SU-DHL-6 (cell line): ENCODE data around the gene RAP1GAP.

Experiments
- H2AFZ ChIP-seq: fragments of 200-600 bp; sonication (generic); 2 replicates; pipeline ENCODE4 v1.6.1; 2014; ENCODE audit warnings: low read depth, mild to moderate bottlenecking, moderate library complexity, mixed read lengths, antibody characterized with exemption, low read length; ENCODE audit not compliant: severe bottlenecking
- H3F3A ChIP-seq: fragments of 200-600 bp; shearing (Covaris generic); 2 replicates; pipeline ENCODE4 v1.6.0; 2016; ENCODE audit warnings: antibody characterized with exemption, mild to moderate bottlenecking; ENCODE audit not compliant: insufficient read depth
- H3K27ac ChIP-seq: fragments of 200-600 bp; sonication (generic); 2 replicates; pipeline ENCODE4 v1.5.1; 2016; ENCODE audit warnings: low read depth, mild to moderate bottlenecking, low read length, moderate library complexity, mixed read lengths
- H3K27me3 ChIP-seq: fragments of 200-600 bp; sonication (generic), shearing (Covaris generic); 2 replicates; pipeline ENCODE4 v1.6.0; 2014; ENCODE audit warnings: mild to moderate bottlenecking, low read length
- H3K36me3 ChIP-seq: fragments of 200-600 bp; sonication (generic); 2 replicates; pipeline ENCODE4 v1.6.1; 2014; ENCODE audit warnings: mild to moderate bottlenecking, low read length, mixed read lengths
- H3K4me2 ChIP-seq: fragments of 300-600, 200-600 bp; shearing (Covaris generic), sonication (generic); 2 replicates; pipeline ENCODE4 v1.6.0; 2014; ENCODE audit warnings: low read length, low read depth, mild to moderate bottlenecking; ENCODE audit not compliant: poor library complexity, severe bottlenecking
- H3K4me3 ChIP-seq: fragments of 200-600 bp; sonication (generic); 2 replicates; pipeline ENCODE4 v1.5.1; 2014; ENCODE audit warnings: antibody characterized with exemption, low read length, mild to moderate bottlenecking, mixed read lengths; ENCODE audit not compliant: insufficient read depth, poor library complexity, severe bottlenecking
- H3K79me2 ChIP-seq: fragments of 200-600 bp; sonication (generic); 2 replicates; pipeline ENCODE4 v1.6.1; 2014; ENCODE audit warnings: mild to moderate bottlenecking, low read length, moderate library complexity; ENCODE audit not compliant: insufficient read depth
- H3K9ac ChIP-seq: fragments of 200-600 bp; sonication (generic); 2 replicates; pipeline ENCODE4 v1.7.0; 2014; ENCODE audit warnings: mild to moderate bottlenecking, low read length
- H3K9me2 ChIP-seq: fragments of 200-600 bp; sonication (generic); replicated peaks from 2 replicates; pipeline ENCODE4 v1.6.1; 2014; ENCODE audit warnings: low read length; ENCODE audit not compliant: insufficient read depth
- H3K9me3 ChIP-seq: fragments of 200-600 bp; sonication (generic); 2 replicates; pipeline ENCODE4 v1.6.1; 2014; ENCODE audit warnings: low read length, mixed read lengths; ENCODE audit not compliant: insufficient read depth
- H4K20me1 ChIP-seq: fragments of 200-600 bp; sonication (generic); 2 replicates; pipeline ENCODE4 v1.6.1; 2014; ENCODE audit warnings: low read depth, mild to moderate bottlenecking, antibody characterized with exemption, low read length, moderate library complexity, mixed read lengths
- CTCF ChIP-seq: fragments of 200-600 bp; sonication (generic); IDR thresholded peaks from one replicate; pipeline ENCODE4 v1.5.1; 2017; ENCODE audit warnings: antibody characterized with exemption, mild to moderate bottlenecking, low read length, moderate library complexity; ENCODE audit not compliant: insufficient read depth, poor library complexity, severe bottlenecking
- EZH2phosphoT487 ChIP-seq: fragments of 200-600 bp; sonication (generic), shearing (Covaris generic); conservative IDR thresholded peaks from 2 replicates; pipeline ENCODE4 v1.6.1; 2018; ENCODE audit warnings: mild to moderate bottlenecking, antibody characterized with exemption, low read length, moderate library complexity, mixed read lengths

Gene RAP1GAP

GRCh38 chr1:21663248-21663950, 5.8 kb downstream of the RAP1GAP start:
- Histone ChIP-seq H3K27me3 (no peaks in the 10 kb centered on the region), H3K27ac (no peak overlapping the region), H3K4me2 (no peak overlapping the region)

GRCh38 chr1:21662426-21663247, 6.5 kb downstream of the RAP1GAP start:
- H3K9me3 ChIP-seq = no peaks in the 10 kb centered on the region
- no peak overlapping the region for H3K4me2 ChIP-seq
- no peaks in the 10 kb centered on the region for H3K27me3 ChIP-seq
- H3F3A ChIP-seq = no peaks in the 10 kb centered on the region
- no peaks in the 10 kb centered on the region for H3K9me2 ChIP-seq
- no peaks in the 10 kb centered on the region for H3K79me2 ChIP-seq
- H3K27ac ChIP-seq = no peak overlapping the region
- H4K20me1 ChIP-seq = no peaks in the 10 kb centered on the region
- no peak overlapping the region for H3K4me3 ChIP-seq
- TF ChIP-seq EZH2phosphoT487 (no peak), CTCF (no peak)
- no peak overlapping the region for H2AFZ ChIP-seq
- no peaks in the 10 kb centered on the region for H3K36me3 ChIP-seq
- H3K9ac ChIP-seq = no peak overlapping the region

More at GRCh38 chr1:21663248-21663950, 5.8 kb downstream of the RAP1GAP start:
- no peak overlapping the region for H3K4me3 ChIP-seq
- TF ChIP-seq EZH2phosphoT487 (no peak), CTCF (no peak)
- H2AFZ ChIP-seq = no peak overlapping the region
- H3K9ac ChIP-seq = no peak overlapping the region
- H3K9me3 ChIP-seq = no peaks in the 10 kb centered on the region
- no peaks in the 10 kb centered on the region for H3K36me3 ChIP-seq
- H4K20me1 ChIP-seq = no peaks in the 10 kb centered on the region
- no peaks in the 10 kb centered on the region for H3K9me2 ChIP-seq
- H3F3A ChIP-seq = no peaks in the 10 kb centered on the region
- H3K79me2 ChIP-seq = no peaks in the 10 kb centered on the region

- H3K4me2 ChIP-seq = no peak overlapping the region
- H3K9me3 ChIP-seq = no peaks in the 10 kb centered on the region
- no peaks in the 10 kb centered on the region for H3K79me2 ChIP-seq
- no peaks in the 10 kb centered on the region for H3F3A ChIP-seq
- no peak overlapping the region for H3K9ac ChIP-seq
- H3K27ac ChIP-seq = no peak overlapping the region
- no peak overlapping the region for H2AFZ ChIP-seq
- H3K4me3 ChIP-seq = no peak overlapping the region
- H3K36me3 ChIP-seq = no peaks in the 10 kb centered on the region
- H4K20me1 ChIP-seq = no peaks in the 10 kb centered on the region
- no peaks in the 10 kb centered on the region for H3K9me2 ChIP-seq
- TF ChIP-seq EZH2phosphoT487 (no peak), CTCF (no peak)
- H3K27me3 ChIP-seq = no peaks in the 10 kb centered on the region
These were observed 7.3 kb downstream of the RAP1GAP start for GRCh38 chr1:21661886-21662285.
